Breast epithelium (tissue), 4 donors: ENCODE measurements around the gene NPHP4. TPM values are rescaled to one million over a fixed set of nuclear protein-coding genes. Genes with fewer than 3 reads are reported as not detected.

ENCODE experiments used
- DNase-seq, 2 donors: peaks; one replicate each; pipeline ENCODE4 v3.0.0-alpha.2; 2019; ENCODE audit warnings: low spot score in 2 of 2
- H3K27ac ChIP-seq, 2 donors: fragments of 200-600 bp; sonication (generic) in 1 of 2; one replicate each; pipeline ENCODE4 v1.5.1; 2016 to 2019; ENCODE audit warnings: mild to moderate bottlenecking in 1 of 2
- H3K27me3 ChIP-seq, 2 donors: fragments of 200-600 bp; sonication (generic) in 1 of 2; one replicate each; pipeline versions ENCODE4 v1.5.1 to v1.6.0; 2017 to 2019; ENCODE audit warnings: control low read depth in 1 of 2, mild to moderate bottlenecking in 1 of 2
- H3K36me3 ChIP-seq: fragments of 200-600 bp; one replicate; pipeline ENCODE4 v1.5.1; 2019
- H3K4me1 ChIP-seq, 2 donors: fragments of 200-600 bp; sonication (generic); one replicate each; pipeline ENCODE4 v1.5.1; 2016 to 2019; ENCODE audit warnings: control low read depth in 1 of 2
- H3K4me3 ChIP-seq, 3 donors: fragments of 200-600 bp; sonication (generic); 1 replicate in 2 of 3; 2 replicates in 1 of 3; pipeline ENCODE4 v1.5.1; 2016 to 2019; ENCODE audit warnings: mild to moderate bottlenecking in 3 of 3, moderate library complexity in 2 of 3
- H3K9me3 ChIP-seq, 2 donors: fragments of 200-600 bp; sonication (generic) in 1 of 2; one replicate each; pipeline ENCODE4 v1.5.1; 2016 to 2019; ENCODE audit warnings: control low read depth in 1 of 2
- CTCF ChIP-seq, 3 donors: fragments of 450-650 bp; IDR thresholded peaks; one replicate each; pipeline ENCODE4 v1.5.1; 2016 to 2017; ENCODE audit warnings: antibody characterized with exemption in 3 of 3, mild to moderate bottlenecking in 3 of 3, moderate library complexity in 3 of 3
- POLR2A ChIP-seq: fragments of 450-650 bp; IDR thresholded peaks from one replicate; pipeline ENCODE4 v1.6.1; 2016; ENCODE audit warnings: antibody characterized with exemption, mild to moderate bottlenecking, moderate library complexity
- POLR2AphosphoS5 ChIP-seq, 3 donors: sonication (generic); formaldehyde crosslinking; IDR thresholded peaks; one replicate each; pipeline ENCODE4 v1.6.1; 2017; ENCODE audit warnings: antibody characterized with exemption in 3 of 3
- intact Hi-C: fragments of 100-400 bp; cut with DNase I; formaldehyde crosslinking; loops from one replicate; pipeline ENCODE4 v1.15.1; 2023; ENCODE audit warnings: low total_unique reads
- total RNA-seq, 3 donors: library from RNA; depleted of rRNA; stranded (reverse); fragments of >200 nt; gene quantifications; one replicate each; pipeline ENCODE4 v1.1.0, GENCODE V29; 2016

The NPHP4 gene
- total RNA-seq, 3 donors from 2014 or later = 7.0 to 18.7 (median 18.1) TPM

DNA sequence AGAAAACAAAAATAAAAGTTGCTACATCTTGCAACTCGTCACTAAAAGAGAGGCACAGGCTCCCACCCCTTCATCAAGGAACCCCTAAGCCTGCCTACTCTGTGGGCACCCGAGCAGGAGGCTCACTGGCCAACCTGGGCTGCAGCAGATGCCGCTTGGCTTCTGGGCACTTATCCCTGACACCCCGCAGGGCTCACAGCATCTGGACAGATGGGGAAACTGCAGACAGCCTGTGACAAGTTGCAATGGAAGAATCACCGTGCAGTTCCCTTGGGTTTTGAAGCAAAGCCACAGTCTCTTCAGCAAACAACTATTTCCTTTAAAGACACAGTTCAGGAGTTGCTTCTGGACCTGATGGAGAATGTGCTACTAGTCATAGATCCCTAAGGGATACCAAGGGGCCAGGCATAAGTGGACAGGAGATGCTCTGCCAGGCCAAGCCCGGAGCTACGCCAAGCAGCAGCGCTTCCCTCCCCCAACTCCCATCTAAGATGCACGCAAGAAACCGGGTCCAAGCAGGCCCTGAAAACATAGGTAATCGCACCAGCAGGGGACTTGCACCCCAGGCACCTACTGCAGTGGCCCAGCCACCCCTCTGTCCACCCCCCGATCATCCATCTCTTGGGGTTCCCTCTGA lies 170.6 kb downstream of the NPHP4 start:
- no peak overlapping the region for H3K4me3 ChIP-seq
- H3K27me3 ChIP-seq = peaks cover 0 to 19% of the 10 kb centered on the region in 2 donors
- H3K9me3 ChIP-seq = peaks cover 0 to 4% of the 10 kb centered on the region in 2 donors
- no peak for TF ChIP-seq CTCF (IDR thresholded peaks at IDR 0.05)
- TF ChIP-seq POLR2A = no peak
- TF ChIP-seq POLR2AphosphoS5 (IDR thresholded peaks at IDR 0.05) = no peak
- no peaks in the 10 kb centered on the region for H3K36me3 ChIP-seq
- intact Hi-C loops = no loop called here
- no peaks in the 10 kb centered on the region for H3K4me1 ChIP-seq
- no peak overlapping the region for H3K27ac ChIP-seq
- no peak for DNase-seq

DNA sequence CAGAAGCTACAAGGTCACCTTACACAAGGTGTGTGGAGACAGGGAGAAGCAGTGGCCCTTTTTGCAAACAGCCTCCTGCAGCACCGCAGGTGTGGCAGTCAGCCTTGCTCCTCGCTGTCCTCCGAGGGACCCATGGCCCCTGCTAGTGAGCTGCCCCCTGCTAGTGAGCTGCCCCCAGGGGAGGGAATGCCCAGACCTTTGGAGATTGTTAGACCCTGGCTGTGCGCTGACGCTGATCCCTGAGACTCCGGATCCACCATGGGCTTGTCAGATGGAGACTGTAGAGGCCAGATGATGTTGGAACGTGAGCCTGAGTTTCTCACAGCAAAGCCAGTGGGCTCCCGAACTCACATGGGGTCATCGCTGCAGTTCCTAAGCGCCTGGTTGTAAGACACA lies 172.2 kb downstream of the NPHP4 start:
- intact Hi-C loops = loop anchor here (1.0 kb wide), 1 partner anchor 19 kb away; no protein-coding TSS in a partner anchor
- TF ChIP-seq POLR2A = no peak
- no peak for TF ChIP-seq POLR2AphosphoS5 (IDR thresholded peaks at IDR 0.05)
- TF ChIP-seq CTCF (IDR thresholded peaks at IDR 0.05) = no peak
- peaks cover 0 to 19% of the 10 kb centered on the region in 2 donors for H3K27me3 ChIP-seq
- H3K36me3 ChIP-seq = no peaks in the 10 kb centered on the region
- no peak overlapping the region for H3K27ac ChIP-seq
- H3K4me3 ChIP-seq = no peak overlapping the region
- no peaks in the 10 kb centered on the region for H3K4me1 ChIP-seq
- peaks cover 0 to 4% of the 10 kb centered on the region in 2 donors for H3K9me3 ChIP-seq
- no peak for DNase-seq

DNA sequence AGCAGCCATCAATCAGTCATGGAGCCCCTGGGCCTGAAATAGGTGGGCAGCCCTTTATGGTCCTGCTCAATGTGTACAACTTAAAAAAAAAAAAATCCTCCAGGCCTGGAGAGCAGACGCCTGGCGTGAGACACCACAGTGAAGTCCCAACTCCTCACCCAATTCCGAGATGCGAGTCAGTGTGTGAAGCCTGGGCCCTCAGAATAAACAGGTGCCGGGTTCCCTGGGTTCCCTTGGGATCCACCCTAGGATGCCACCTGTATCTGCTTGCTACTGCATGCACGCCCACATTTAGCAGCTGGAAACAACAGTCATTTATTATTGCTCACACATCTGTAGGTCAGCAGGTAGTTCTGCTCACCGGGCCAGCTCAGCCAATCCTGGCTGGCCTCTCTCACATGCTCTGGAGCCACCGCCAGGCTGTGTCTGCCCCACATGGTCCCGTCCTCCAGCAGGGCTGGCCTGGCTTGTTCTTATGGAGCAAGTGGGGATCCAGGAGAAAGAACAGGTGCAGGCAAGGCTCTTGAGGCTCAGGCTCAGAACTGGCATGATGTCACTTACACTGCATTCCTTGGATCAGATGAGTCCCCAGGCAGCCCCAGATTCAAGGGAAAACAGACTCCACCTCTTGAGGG lies 172.7 kb downstream of the NPHP4 start:
- no peaks in the 10 kb centered on the region for H3K36me3 ChIP-seq
- DNase-seq = no peak
- no peak overlapping the region for H3K27ac ChIP-seq
- no peak overlapping the region for H3K4me3 ChIP-seq
- TF ChIP-seq CTCF (IDR thresholded peaks at IDR 0.05) = no peak
- intact Hi-C loops = loop anchor here (1.0 kb wide), 1 partner anchor 20 kb away; no protein-coding TSS in a partner anchor
- no peaks in the 10 kb centered on the region for H3K4me1 ChIP-seq
- peaks cover 0 to 19% of the 10 kb centered on the region in 2 donors for H3K27me3 ChIP-seq
- peaks cover 0 to 4% of the 10 kb centered on the region in 2 donors for H3K9me3 ChIP-seq

DNA sequence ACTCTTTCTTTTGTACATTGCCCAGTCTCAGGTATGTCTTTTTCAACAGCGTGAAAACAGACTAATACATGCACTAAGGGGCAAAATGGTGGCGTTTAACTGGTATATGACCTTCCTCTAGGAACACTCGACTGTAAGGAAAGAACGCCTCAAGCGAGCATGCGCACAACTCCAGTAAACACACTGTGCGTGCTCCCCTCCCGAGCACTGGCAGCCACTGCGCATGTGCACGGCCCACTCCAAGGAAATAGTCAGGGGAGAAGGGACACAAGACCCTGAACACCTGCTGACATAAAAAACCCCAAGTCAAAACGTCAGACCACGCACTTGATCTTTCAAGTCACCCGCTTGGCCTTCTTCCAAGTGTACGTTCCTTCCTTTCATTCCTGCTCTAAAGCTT lies 173.5 kb downstream of the NPHP4 start:
- no peaks in the 10 kb centered on the region for H3K36me3 ChIP-seq
- TF ChIP-seq POLR2A = no peak
- no peak for TF ChIP-seq POLR2AphosphoS5 (IDR thresholded peaks at IDR 0.05)
- no peak for TF ChIP-seq CTCF (IDR thresholded peaks at IDR 0.05)
- no peak overlapping the region for H3K27ac ChIP-seq
- H3K4me1 ChIP-seq = no peaks in the 10 kb centered on the region
- no peak overlapping the region for H3K4me3 ChIP-seq
- peaks cover 0 to 27% of the 10 kb centered on the region in 2 donors for H3K27me3 ChIP-seq
- no peaks in the 10 kb centered on the region for H3K9me3 ChIP-seq
- intact Hi-C loops = no loop called here
- DNase-seq = no peak

GRCh38 chr1:5815716-5816115 lies 176.5 kb downstream of the NPHP4 start:
- peaks cover 0 to 37% of the 10 kb centered on the region in 2 donors for H3K27me3 ChIP-seq
- no peak for TF ChIP-seq CTCF (IDR thresholded peaks at IDR 0.05)
- no peak for TF ChIP-seq POLR2A
- TF ChIP-seq POLR2AphosphoS5 (IDR thresholded peaks at IDR 0.05) = no peak
- intact Hi-C loops = no loop called here
- H3K36me3 ChIP-seq = no peaks in the 10 kb centered on the region
- no peak for DNase-seq
- H3K9me3 ChIP-seq = no peaks in the 10 kb centered on the region
- H3K4me3 ChIP-seq = no peak overlapping the region
- H3K4me1 ChIP-seq = no peaks in the 10 kb centered on the region
- H3K27ac ChIP-seq = no peak overlapping the region
